Endothelial cell (in vitro differentiated cells): ENCODE data around the gene ELN. TPM values are rescaled to one million over a fixed set of nuclear protein-coding genes. Genes with fewer than 3 reads are reported as not detected.

ENCODE experiments used
- DNase-seq: peaks from one replicate; pipeline ENCODE4 v3.0.0; 2021; ENCODE audit warnings: low spot score
- H3K27ac Mint-ChIP-seq: one replicate; pipeline ENCODE4 v1.8.0; 2021; ENCODE audit warnings: mixed read lengths, inconsistent platforms; ENCODE audit not compliant: unreplicated experiment
- H3K27me3 Mint-ChIP-seq: one replicate; pipeline ENCODE4 v1.8.0; 2021; ENCODE audit warnings: mild to moderate bottlenecking, moderate library complexity, mixed read lengths, inconsistent platforms; ENCODE audit not compliant: unreplicated experiment
- H3K36me3 Mint-ChIP-seq: one replicate; pipeline ENCODE4 v1.8.0; 2021; ENCODE audit warnings: mild to moderate bottlenecking, low read depth, mixed read lengths, inconsistent platforms; ENCODE audit not compliant: unreplicated experiment
- H3K4me1 Mint-ChIP-seq: one replicate; pipeline ENCODE4 v1.8.0; 2021; ENCODE audit warnings: mild to moderate bottlenecking, mixed read lengths, inconsistent platforms; ENCODE audit not compliant: unreplicated experiment
- H3K4me3 Mint-ChIP-seq: one replicate; pipeline ENCODE4 v1.8.0; 2021; ENCODE audit warnings: mild to moderate bottlenecking, mixed read lengths, inconsistent platforms; ENCODE audit not compliant: unreplicated experiment
- H3K9me3 Mint-ChIP-seq: one replicate; pipeline ENCODE4 v1.8.0; 2021; ENCODE audit warnings: mixed read lengths, inconsistent platforms; ENCODE audit not compliant: unreplicated experiment
- total RNA-seq: library from RNA; stranded (reverse); fragmentation: NEBNext Ultra II Directional; extraction: Animal tissue kit (Norgen Biotek cat#: 25700); gene quantifications from one replicate; pipeline ENCODE4 v1.2.1, GENCODE V29; 2021; ENCODE audit not compliant: unreplicated experiment
- TF ChIP-seq, protein P1 (sequence below): fragments of 200-600 bp; sonication (generic); IDR thresholded peaks from one replicate; pipeline ENCODE4 v1.5.0; 2021; ENCODE audit warnings: antibody characterized with exemption; ENCODE audit not compliant: unreplicated experiment

Gene ELN
- total RNA-seq, 1 donor from 2014 or later, result 44.8 TPM

DNA sequence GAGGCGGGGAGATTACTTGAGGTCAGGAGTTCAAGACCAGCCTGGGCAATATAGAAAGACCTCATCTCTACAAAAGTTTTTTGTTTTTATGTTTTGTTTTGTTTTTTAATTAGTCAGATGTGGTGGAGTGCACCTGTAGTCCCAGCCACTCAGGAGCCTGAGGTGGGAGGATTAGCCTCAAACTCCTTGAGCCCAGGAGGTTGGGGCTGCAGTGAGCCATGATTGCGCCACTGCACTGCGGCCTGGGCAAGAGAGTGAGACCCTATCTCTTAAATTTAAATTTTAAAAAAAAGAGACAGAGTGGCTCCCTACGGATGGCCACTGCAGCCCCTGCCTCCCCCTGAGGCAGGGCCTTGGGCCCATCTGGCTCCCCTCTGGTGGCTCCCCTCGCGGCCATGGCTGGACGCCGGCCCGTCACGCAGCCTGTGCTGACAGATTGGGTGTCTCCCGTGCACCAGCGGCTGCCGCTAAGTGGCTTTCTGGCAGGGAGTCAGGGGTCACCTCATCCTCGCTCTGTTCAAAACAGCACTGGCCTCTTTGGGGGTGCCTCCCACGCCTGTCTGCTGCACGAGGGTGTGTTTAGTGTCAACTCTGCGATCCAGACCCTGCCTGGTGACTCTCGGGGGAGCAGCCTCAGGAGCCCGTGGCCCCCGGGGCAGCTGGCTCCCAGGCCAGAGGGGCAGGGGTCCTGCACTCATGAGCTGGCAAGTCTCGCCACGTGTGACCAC lies 44.4 kb upstream of the ELN start:
- peaks cover 17% of the 10 kb centered on the region for H3K27me3 Mint-ChIP-seq
- no peak for DNase-seq
- H3K9me3 Mint-ChIP-seq, result no peaks in the 10 kb centered on the region
- H3K4me1 Mint-ChIP-seq, result no peaks in the 10 kb centered on the region
- no peak overlapping the region for H3K4me3 Mint-ChIP-seq
- H3K27ac Mint-ChIP-seq, result no peak overlapping the region
- TF ChIP-seq, protein P1, sequence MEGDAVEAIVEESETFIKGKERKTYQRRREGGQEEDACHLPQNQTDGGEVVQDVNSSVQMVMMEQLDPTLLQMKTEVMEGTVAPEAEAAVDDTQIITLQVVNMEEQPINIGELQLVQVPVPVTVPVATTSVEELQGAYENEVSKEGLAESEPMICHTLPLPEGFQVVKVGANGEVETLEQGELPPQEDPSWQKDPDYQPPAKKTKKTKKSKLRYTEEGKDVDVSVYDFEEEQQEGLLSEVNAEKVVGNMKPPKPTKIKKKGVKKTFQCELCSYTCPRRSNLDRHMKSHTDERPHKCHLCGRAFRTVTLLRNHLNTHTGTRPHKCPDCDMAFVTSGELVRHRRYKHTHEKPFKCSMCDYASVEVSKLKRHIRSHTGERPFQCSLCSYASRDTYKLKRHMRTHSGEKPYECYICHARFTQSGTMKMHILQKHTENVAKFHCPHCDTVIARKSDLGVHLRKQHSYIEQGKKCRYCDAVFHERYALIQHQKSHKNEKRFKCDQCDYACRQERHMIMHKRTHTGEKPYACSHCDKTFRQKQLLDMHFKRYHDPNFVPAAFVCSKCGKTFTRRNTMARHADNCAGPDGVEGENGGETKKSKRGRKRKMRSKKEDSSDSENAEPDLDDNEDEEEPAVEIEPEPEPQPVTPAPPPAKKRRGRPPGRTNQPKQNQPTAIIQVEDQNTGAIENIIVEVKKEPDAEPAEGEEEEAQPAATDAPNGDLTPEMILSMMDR, result no peak
- no peaks in the 10 kb centered on the region for H3K36me3 Mint-ChIP-seq

DNA sequence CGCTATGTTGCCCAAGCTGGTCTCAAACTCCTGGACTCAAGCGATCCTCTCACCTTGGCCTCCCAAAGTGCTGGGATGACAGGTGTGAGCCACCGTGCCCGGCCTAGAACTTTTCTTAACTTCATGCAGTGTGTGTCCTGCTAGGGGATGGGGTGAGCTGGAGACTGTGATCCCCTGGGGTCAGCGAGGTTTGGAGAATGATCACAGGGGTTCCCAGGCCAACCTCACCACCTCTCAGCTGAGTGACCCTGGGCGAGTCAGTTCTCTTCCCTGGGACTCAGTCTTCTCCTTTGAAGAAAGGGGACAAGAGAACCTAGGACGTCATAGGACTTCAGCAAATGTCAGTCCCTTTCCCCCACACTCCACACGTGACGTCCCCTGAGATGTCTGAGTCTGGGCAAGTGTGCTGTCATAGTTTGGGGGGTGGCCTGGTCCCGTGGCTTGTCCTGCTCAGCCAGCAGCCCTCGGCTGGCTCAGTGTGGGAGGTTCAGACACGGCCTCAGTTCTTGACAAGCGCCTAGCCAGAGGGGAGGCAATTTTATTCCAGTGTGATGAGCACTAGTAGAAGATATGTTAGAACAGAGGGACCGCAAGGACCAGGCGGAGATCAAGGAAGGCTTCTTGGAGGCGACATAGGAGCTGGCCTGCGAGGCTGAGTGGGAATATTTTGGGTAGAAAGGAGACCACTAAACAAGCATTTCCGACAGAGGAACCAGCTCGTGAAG lies 43.3 kb upstream of the ELN start:
- Mint-ChIP-seq H3K9me3 (no peaks in the 10 kb centered on the region), H3K4me3 (no peak overlapping the region), H3K27me3 (peaks cover 13% of the 10 kb centered on the region), H3K4me1 (no peaks in the 10 kb centered on the region), H3K27ac (no peak overlapping the region), H3K36me3 (no peaks in the 10 kb centered on the region)
- TF ChIP-seq, protein P1, result no peak
- no peak for DNase-seq

DNA sequence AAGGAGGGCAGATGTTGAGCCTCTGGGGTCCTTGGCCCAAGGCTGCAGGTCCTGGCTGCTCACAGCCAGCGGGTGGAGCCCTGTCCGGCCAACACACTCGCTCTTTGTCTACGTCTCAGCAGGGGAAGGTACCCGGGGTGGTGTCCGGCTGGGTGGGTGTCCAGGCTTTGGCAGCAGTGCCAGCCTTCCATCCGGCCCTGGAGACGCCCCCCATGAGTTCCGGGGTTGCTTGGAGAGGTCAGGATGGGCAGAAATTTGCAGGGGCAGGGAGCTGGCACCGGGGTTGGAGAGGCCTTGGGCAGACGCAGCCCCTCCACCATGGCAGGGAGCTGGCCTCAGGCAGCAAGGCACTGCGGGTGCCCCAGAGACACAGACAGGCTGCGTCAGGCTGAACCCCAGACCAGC lies 42.2 kb upstream of the ELN start:
- Mint-ChIP-seq H3K4me1 (no peaks in the 10 kb centered on the region), H3K4me3 (no peak overlapping the region), H3K27me3 (peaks cover 13% of the 10 kb centered on the region), H3K9me3 (no peaks in the 10 kb centered on the region), H3K36me3 (no peaks in the 10 kb centered on the region), H3K27ac (no peak overlapping the region)
- TF ChIP-seq, protein P1, result no peak
- DNase-seq, result no peak

DNA sequence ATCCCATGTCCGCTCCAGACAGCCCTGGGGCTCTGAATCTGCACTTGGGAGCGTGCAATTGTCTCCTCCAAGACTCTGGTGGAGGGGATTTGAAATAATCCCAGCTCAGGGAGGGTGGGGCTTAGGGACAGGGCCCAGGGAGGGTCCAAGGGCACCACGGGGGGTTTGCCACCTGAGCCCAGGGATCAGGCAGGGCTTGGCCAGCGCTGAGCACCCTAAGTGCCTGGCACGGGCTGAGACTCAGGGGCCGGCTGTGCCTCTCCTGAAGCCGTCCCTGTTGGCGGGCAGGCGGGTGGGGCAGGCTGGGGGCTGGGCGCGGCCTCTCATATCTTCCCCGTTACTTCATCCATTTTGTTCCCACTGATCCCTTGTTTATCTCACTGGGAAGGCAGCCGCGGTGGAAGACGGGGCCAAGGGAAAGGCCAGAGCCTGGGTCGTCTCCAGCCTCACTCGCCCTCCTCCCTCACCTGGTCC lies 41.8 kb upstream of the ELN start:
- Mint-ChIP-seq H3K9me3 (no peaks in the 10 kb centered on the region), H3K36me3 (no peaks in the 10 kb centered on the region)

More for the DNA sequence above, 41.8 kb upstream of the ELN start:
- H3K27me3 Mint-ChIP-seq, result peaks cover 13% of the 10 kb centered on the region
- DNase-seq, result no peak
- TF ChIP-seq, protein P1, result no peak
- H3K4me3 Mint-ChIP-seq, result no peak overlapping the region
- H3K27ac Mint-ChIP-seq, result no peak overlapping the region
- no peaks in the 10 kb centered on the region for H3K4me1 Mint-ChIP-seq
